Gastrocnemius medialis (tissue), 4 donors: Measurements from ENCODE around the gene KLHL29. TPM values are rescaled to one million over a fixed set of nuclear protein-coding genes. Genes with fewer than 3 reads are reported as not detected.

ENCODE experiments used
- ATAC-seq, 2 donors: fragments of 150-250 bp; one replicate each; pipeline ENCODE4 v1.9.1; 2016
- DNase-seq, 2 donors: peaks; one replicate each; pipeline ENCODE4 v3.0.0-alpha.2; 2019
- H3K27ac ChIP-seq, 4 donors: fragments of 200-600 bp; sonication (generic); 1 replicate in 1 of 4; 2 replicates in 3 of 4; pipeline ENCODE4 v1.5.1; 2016 to 2018; ENCODE audit warnings: mild to moderate bottlenecking in 2 of 4, moderate library complexity in 1 of 4
- H3K27me3 ChIP-seq, 3 donors: fragments of 200-600 bp; sonication (generic) in 2 of 3; 1 replicate in 1 of 3; 2 replicates in 2 of 3; pipeline versions ENCODE4 v1.5.1 to v1.6.0; 2016 to 2019; ENCODE audit warnings: mild to moderate bottlenecking in 1 of 3, moderate library complexity in 1 of 3
- H3K36me3 ChIP-seq, 2 donors: fragments of 200-600 bp; sonication (generic) in 1 of 2; one replicate each; pipeline ENCODE4 v1.5.1; 2017 to 2018
- H3K4me1 ChIP-seq, 2 donors: fragments of 200-600 bp; sonication (generic) in 1 of 2; one replicate each; pipeline ENCODE4 v1.5.1; 2016 to 2017; ENCODE audit warnings: mild to moderate bottlenecking in 2 of 2
- H3K4me3 ChIP-seq, 4 donors: fragments of 200-600 bp; sonication (generic) in 3 of 4; 1 replicate in 1 of 4; 2 replicates in 3 of 4; pipeline ENCODE4 v1.5.1; 2016 to 2019; ENCODE audit warnings: mild to moderate bottlenecking in 2 of 4
- H3K9me3 ChIP-seq, 3 donors: fragments of 200-600 bp; sonication (generic) in 2 of 3; 1 replicate in 1 of 3; 2 replicates in 2 of 3; pipeline ENCODE4 v1.5.1; 2016 to 2019
- CTCF ChIP-seq, 5 experiments: fragments of 450-650 bp in 3 of 5; fragments of 200-600 bp in 2 of 5; sonication (generic) in 2 of 5; IDR thresholded peaks in 4 of 5; conservative IDR thresholded peaks in 1 of 5; 1 replicate in 4 of 5; 2 replicates in 1 of 5; pipeline ENCODE4 v1.5.1; 2016 to 2019; ENCODE audit warnings: antibody characterized with exemption in 5 of 5, mild to moderate bottlenecking in 3 of 5, moderate library complexity in 3 of 5
- POLR2A ChIP-seq, 2 donors: fragments of 450-650 bp; IDR thresholded peaks; one replicate each; pipeline ENCODE4 v1.6.1; 2017; ENCODE audit warnings: antibody characterized with exemption in 2 of 2, mild to moderate bottlenecking in 2 of 2, moderate library complexity in 2 of 2
- in situ Hi-C, 4 donors: fragments of 200-750 bp; cut with MboI; loops; one replicate each; pipeline versions ENCODE4 v1.15.0 to v1.8.0; 2017; ENCODE audit warnings: low sequenced_read_pairs in 4 of 4
- intact Hi-C: fragments of 100-400 bp; cut with DNase I; formaldehyde crosslinking; loops from one replicate; pipeline ENCODE4 v1.15.1; 2023; ENCODE audit warnings: low total_unique reads
- total RNA-seq, 4 donors: library from RNA; depleted of rRNA; stranded (reverse); fragments of >200 nt; gene quantifications; one replicate each; pipeline versions ENCODE4 v1.1.0 to v1.2.3, GENCODE V29; 2016

Gene KLHL29
- total RNA-seq, 4 donors from 2014 or later, result 4.3 to 24.9 (median 8.7) TPM

DNA sequence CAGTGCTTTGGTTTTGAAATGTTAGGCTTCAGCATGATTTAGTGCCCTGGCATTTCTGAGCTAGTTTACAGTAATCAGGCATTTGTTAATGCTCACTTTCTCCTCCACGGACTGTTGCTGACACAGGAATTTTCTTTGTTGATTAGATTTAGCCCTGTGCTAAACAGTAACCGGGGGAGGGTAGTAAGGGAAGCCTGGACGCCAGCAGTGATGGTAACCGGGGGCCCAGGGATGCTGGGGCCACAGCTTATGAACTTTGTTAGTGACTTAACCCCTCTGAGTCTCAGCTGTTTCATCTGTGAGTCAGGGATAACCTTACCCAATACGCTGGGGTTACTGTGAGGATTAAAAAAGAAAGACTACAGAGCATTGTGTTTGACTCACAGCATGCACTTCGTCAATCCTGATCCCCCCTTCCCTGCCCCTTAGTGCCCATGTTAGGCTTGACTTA, 33.5 kb downstream of the KLHL29 start:
- in situ Hi-C loops, result no loop called here

DNA sequence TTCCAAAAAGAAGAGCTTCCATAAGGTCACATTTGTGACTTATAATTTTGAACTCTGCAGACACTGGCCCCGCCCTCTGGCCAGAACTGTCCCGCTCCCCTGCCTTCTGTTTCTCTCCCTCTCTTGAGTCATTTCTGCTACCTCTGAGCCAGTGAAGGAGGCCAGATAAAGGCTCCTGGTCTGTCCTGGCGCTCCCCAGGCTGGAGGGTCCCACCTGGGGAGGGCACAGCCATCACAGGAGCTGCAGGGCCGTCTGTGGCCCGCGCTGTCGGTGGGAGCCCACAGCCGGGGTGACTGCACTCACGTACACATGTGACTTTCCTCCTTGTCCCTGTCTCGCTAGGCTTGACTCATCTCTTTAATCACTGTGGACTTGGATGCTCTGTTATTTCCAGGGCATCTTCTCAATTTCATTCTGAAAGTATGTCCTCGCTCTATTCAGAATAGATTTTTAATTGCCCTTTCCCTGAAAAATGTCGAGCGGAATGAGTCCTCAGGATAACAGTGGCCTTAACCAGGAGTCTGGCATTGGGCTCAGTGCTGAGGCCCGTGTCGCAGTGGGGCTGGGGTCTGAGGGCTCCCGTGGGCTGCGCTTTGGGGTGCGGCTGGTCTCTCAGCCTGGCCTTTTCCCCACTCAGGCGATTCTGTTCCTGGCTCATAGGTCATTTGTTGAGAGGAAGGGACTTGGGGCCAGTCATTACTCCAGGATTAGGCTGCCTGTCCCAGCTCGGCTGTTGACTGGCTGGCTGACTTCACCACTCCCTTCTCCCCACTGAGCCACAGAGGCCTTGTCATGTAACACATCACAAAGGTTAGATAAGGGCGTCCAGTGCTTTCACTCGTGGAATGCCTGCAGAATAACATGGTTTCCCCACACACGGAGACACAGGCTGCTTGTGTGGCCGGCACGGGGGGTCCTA, 34.5 kb downstream of the KLHL29 start:
- H3K4me3 ChIP-seq, result no peak overlapping the region
- no peaks in the 10 kb centered on the region for H3K36me3 ChIP-seq
- intact Hi-C loops, result no loop called here
- in situ Hi-C loops, result loop anchor here in 1 of 4 donors (10.0 kb wide), 2 partner anchors 95 to 325 kb away; no protein-coding TSS in a partner anchor
- peak overlapping the region; percentile 11 to 65 (median 58) for H3K27ac ChIP-seq
- ATAC-seq (peak; percentile 45 to 61), DNase-seq (no peak)
- H3K27me3 ChIP-seq, result no peaks in the 10 kb centered on the region
- H3K9me3 ChIP-seq, result no peaks in the 10 kb centered on the region
- peaks cover 7 to 14% of the 10 kb centered on the region in 2 donors for H3K4me1 ChIP-seq
- TF ChIP-seq POLR2A (IDR thresholded peaks at IDR 0.05) (no peak), CTCF (IDR thresholded peaks at IDR 0.05 in 4 of 5, conservative IDR thresholded peaks at IDR 0.05 in 1 of 5) (no peak)

More for the DNA sequence above, 33.5 kb downstream of the KLHL29 start:
- Histone ChIP-seq H3K27ac (peak overlapping the region in 3 of 4 donors; percentile 57 to 65 (median 60)), H3K27me3 (no peaks in the 10 kb centered on the region), H3K9me3 (no peaks in the 10 kb centered on the region), H3K4me1 (peaks cover 7% of the 10 kb centered on the region in 2 donors), H3K36me3 (no peaks in the 10 kb centered on the region), H3K4me3 (no peak overlapping the region)
- TF ChIP-seq CTCF (IDR thresholded peaks at IDR 0.05 in 4 of 5, conservative IDR thresholded peaks at IDR 0.05 in 1 of 5) (no peak), POLR2A (IDR thresholded peaks at IDR 0.05) (no peak)
- DNase-seq, result no peak
- peak; percentile 7 to 40 for ATAC-seq
- intact Hi-C loops, result no loop called here

DNA sequence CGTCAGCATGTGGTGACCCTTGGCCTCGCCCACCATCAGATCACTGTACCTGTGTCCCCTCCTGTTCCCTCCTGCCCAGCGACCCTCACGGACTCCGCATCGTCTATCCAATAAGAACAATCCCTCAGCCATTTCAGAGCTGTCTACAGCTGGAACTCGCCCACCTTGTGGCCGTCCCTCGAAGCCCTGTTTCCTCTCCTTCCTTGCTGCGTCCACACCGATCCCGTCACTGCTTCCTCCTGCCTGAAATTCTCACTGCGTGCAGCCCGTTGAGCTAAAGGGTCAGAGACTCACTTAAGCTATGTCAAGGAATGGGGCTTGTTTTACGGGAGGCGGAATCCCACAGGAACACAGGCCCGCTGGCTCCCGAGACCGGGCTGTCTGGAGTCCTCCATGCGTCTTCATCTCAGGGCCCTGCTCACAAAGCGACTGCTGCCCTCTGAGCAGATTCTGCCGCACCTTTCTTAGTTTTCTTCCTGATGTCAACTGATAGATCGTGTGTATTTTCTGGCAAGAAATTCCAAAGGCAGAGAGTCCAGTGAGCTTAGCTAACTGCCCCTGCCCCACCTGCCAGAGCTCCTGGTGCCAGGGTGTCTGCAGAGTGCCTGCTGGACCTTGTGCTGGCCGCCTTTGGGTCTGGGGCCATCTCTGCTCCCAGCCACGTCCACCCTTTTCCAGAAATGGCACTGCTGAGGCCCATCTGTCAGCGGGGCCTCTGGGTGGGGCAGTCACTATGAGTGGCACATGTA, 35.3 kb downstream of the KLHL29 start:
- Histone ChIP-seq H3K9me3 (no peaks in the 10 kb centered on the region), H3K27me3 (no peaks in the 10 kb centered on the region), H3K4me1 (peaks cover 10 to 21% of the 10 kb centered on the region in 2 donors), H3K4me3 (no peak overlapping the region), H3K36me3 (no peaks in the 10 kb centered on the region), H3K27ac (peak overlapping the region in 2 of 4 donors; percentile 57 to 65)
- TF ChIP-seq CTCF (IDR thresholded peaks at IDR 0.05 in 4 of 5, conservative IDR thresholded peaks at IDR 0.05 in 1 of 5) (no peak), POLR2A (IDR thresholded peaks at IDR 0.05) (no peak)
- no peak for DNase-seq
- in situ Hi-C loops (loop anchor here in 1 of 4 donors (10.0 kb wide), 2 partner anchors 95 to 325 kb away; no protein-coding TSS in a partner anchor), intact Hi-C loops (no loop called here)
- ATAC-seq, result no peak

DNA sequence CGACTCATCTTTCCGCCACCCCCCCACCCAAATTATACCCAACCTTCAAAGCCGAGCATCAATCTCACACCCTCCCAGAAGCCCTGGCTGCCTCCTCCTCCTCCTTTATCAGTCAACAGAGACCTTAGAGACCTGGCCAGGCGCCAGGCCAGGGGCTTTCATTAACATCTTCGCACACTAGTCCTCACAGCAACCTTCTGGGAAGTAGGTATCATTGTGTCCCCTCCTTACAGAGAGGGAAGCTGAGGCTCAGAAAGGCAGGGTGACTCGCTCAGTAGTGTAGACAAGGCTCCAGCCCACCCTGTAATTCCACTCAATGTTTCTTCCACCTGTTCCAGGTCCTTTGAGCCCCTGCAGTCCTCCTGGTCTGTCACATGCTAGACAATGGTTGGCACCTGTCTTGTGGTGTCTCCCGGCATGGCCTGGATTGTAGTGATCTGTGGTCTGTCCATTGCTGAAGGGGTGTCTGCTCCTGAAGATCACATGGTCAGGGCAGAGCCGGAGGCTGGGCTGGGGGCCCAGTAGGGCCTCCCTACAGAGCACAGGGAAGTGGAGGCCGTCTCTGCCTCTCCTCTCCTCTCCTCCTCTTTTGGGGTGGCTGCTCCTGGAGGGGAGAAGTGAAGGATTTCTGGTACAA, 36.0 kb downstream of the KLHL29 start:
- in situ Hi-C loops, result loop anchor here in 1 of 4 donors (10.0 kb wide), 2 partner anchors 94 to 324 kb away; no protein-coding TSS in a partner anchor
- no peaks in the 10 kb centered on the region for H3K27me3 ChIP-seq
- H3K36me3 ChIP-seq, result no peaks in the 10 kb centered on the region
- no peaks in the 10 kb centered on the region for H3K9me3 ChIP-seq
- no peak overlapping the region for H3K27ac ChIP-seq
- DNase-seq, result no peak
- H3K4me1 ChIP-seq, result peaks cover 17 to 28% of the 10 kb centered on the region in 2 donors
- intact Hi-C loops, result no loop called here
- no peak for ATAC-seq
- no peak for TF ChIP-seq POLR2A (IDR thresholded peaks at IDR 0.05)
- no peak for TF ChIP-seq CTCF (IDR thresholded peaks at IDR 0.05 in 4 of 5, conservative IDR thresholded peaks at IDR 0.05 in 1 of 5)
- H3K4me3 ChIP-seq, result no peak overlapping the region
